Measurements from ENCODE around the gene PARVB.

DNA sequence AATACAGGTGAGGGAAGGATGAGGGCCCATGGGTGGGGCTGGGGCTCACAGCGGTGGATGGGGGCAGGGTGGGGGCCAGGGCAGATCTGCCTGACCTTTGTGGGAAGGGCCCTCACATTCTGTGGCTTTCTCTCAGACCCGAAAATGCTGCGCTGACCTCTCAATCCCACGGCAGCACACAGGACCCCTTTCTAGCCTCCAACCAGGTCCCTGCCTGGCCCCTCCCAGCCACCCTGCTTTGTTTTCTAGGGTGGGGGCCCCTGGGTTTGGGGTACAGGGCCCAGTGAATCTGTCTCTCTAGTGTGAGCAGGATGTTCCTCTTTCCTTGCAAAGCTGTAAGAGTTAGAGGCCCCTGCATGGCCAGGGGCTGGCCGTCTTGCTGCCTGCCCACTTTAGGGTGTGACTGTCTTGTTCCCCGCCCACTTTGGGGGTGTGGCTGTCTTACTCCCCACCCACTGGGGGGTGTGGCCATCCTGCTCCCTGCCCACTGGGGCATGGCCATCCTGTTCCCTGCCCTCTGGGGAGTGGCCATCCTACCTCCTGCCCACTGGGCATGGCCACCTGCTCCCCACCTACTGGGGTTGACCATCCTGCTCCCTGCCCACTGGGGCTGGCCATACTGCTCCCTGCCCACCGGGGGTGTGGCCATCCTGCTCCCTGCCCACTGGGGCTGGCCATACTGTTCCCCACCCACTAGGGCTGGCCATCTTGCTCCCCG lies 168.2 kb downstream of the PARVB start:
- TF ChIP-seq, protein P1, sequence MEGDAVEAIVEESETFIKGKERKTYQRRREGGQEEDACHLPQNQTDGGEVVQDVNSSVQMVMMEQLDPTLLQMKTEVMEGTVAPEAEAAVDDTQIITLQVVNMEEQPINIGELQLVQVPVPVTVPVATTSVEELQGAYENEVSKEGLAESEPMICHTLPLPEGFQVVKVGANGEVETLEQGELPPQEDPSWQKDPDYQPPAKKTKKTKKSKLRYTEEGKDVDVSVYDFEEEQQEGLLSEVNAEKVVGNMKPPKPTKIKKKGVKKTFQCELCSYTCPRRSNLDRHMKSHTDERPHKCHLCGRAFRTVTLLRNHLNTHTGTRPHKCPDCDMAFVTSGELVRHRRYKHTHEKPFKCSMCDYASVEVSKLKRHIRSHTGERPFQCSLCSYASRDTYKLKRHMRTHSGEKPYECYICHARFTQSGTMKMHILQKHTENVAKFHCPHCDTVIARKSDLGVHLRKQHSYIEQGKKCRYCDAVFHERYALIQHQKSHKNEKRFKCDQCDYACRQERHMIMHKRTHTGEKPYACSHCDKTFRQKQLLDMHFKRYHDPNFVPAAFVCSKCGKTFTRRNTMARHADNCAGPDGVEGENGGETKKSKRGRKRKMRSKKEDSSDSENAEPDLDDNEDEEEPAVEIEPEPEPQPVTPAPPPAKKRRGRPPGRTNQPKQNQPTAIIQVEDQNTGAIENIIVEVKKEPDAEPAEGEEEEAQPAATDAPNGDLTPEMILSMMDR (IDR thresholded peaks at IDR 0.05) = no peak
- TF ChIP-seq POLR2A (IDR thresholded peaks at IDR 0.05) = no peak
